Measurements from ENCODE around the gene WDFY2. TPM values are rescaled to one million over a fixed set of nuclear protein-coding genes. Genes with fewer than 3 reads are reported as not detected.

WDFY2 gene
- total and polyA plus RNA-seq, 2 of the 8 experiments (the other 6 are each of a cell fraction or from before 2014, with no cell fraction given): 13.9 to 29.0 TPM

GRCh38 chr13:51618626-51619025 lies 34.4 kb downstream of the WDFY2 start (continued):
- TF ChIP-seq, protein P1, sequence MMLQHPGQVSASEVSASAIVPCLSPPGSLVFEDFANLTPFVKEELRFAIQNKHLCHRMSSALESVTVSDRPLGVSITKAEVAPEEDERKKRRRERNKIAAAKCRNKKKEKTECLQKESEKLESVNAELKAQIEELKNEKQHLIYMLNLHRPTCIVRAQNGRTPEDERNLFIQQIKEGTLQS (IDR thresholded peaks at IDR 0.05; ENCODE audit: insufficient read depth, low read depth, low read length): no peak
- no peak for TF ChIP-seq YY1 (IDR thresholded peaks at IDR 0.05; ENCODE audit: low read depth, low read length)
- TF ChIP-seq RBBP5 (IDR thresholded peaks at IDR 0.05; ENCODE audit: borderline replicate concordance, low read depth, low read length): no peak

All from H1 (cell line).